DOHH2 (cell line): ENCODE data around the gene SERPINF2.

Experiments
- H3F3A ChIP-seq: fragments of 200-600 bp; sonication (generic), shearing (Covaris generic); 2 replicates; pipeline ENCODE4 v1.6.0; 2016; ENCODE audit warnings: antibody characterized with exemption, mild to moderate bottlenecking; ENCODE audit not compliant: control insufficient read depth, insufficient read depth
- H3K27ac ChIP-seq: fragments of 200-600 bp; sonication (generic); 2 replicates; pipeline ENCODE4 v1.5.1; 2014; ENCODE audit warnings: low read depth, mild to moderate bottlenecking, low read length, moderate library complexity
- H3K27me3 ChIP-seq: fragments of 200-600 bp; sonication (generic); 2 replicates; pipeline ENCODE4 v1.6.1; 2014; ENCODE audit warnings: mild to moderate bottlenecking, low read length, mixed read lengths; ENCODE audit not compliant: control insufficient read depth
- H3K36me3 ChIP-seq: fragments of 200-600 bp; sonication (generic); 2 replicates; pipeline ENCODE4 v1.6.1; 2014; ENCODE audit warnings: mild to moderate bottlenecking, low read length, moderate library complexity, mixed read lengths; ENCODE audit not compliant: control insufficient read depth
- H3K4me1 ChIP-seq: fragments of 200-600 bp; sonication (generic); 2 replicates; pipeline ENCODE4 v1.6.1; 2014; ENCODE audit warnings: mild to moderate bottlenecking, low read length, mixed read lengths; ENCODE audit not compliant: control insufficient read depth
- H3K4me2 ChIP-seq: fragments of 200-600 bp; sonication (generic); 2 replicates; pipeline ENCODE4 v1.6.0; 2014; ENCODE audit warnings: mild to moderate bottlenecking, low read length, moderate library complexity
- H3K4me3 ChIP-seq: fragments of 200-600 bp; sonication (generic); 2 replicates; pipeline ENCODE4 v1.5.1; 2014; ENCODE audit warnings: mild to moderate bottlenecking, low read length, mixed read lengths
- H3K79me2 ChIP-seq: fragments of 200-600 bp; sonication (generic); 2 replicates; pipeline ENCODE4 v1.6.1; 2014; ENCODE audit warnings: mild to moderate bottlenecking, low read length, mixed read lengths; ENCODE audit not compliant: control insufficient read depth
- H3K9me2 ChIP-seq: fragments of 200-600 bp; sonication (generic); replicated peaks from 2 replicates; pipeline ENCODE4 v1.6.1; 2014; ENCODE audit warnings: mild to moderate bottlenecking, low read length, mixed read lengths; ENCODE audit not compliant: control insufficient read depth
- H3K9me3 ChIP-seq: fragments of 200-600 bp; sonication (generic); 2 replicates; pipeline ENCODE4 v1.6.1; 2014; ENCODE audit warnings: antibody characterized with exemption, low read length, mixed read lengths; ENCODE audit not compliant: control insufficient read depth, insufficient read depth
- H4K20me1 ChIP-seq: fragments of 200-600 bp; sonication (generic); 2 replicates; pipeline ENCODE4 v1.6.0; 2014; ENCODE audit warnings: low read depth, mild to moderate bottlenecking, antibody characterized with exemption, low read length, moderate library complexity; ENCODE audit not compliant: control insufficient read depth, insufficient read depth
- EZH2phosphoT487 ChIP-seq: fragments of 200-600 bp; sonication (generic); IDR thresholded peaks from 2 replicates; pipeline ENCODE4 v1.6.1; 2017; ENCODE audit warnings: borderline replicate concordance, mild to moderate bottlenecking, antibody characterized with exemption, low read length, moderate library complexity, mixed read lengths
- TF ChIP-seq, protein P1 (sequence below): fragments of 200-600 bp; sonication (generic); IDR thresholded peaks from one replicate; pipeline ENCODE4 v1.5.1; 2014; ENCODE audit warnings: antibody characterized with exemption, mild to moderate bottlenecking, low read depth, low read length; ENCODE audit not compliant: poor library complexity, severe bottlenecking

The SERPINF2 gene

DNA sequence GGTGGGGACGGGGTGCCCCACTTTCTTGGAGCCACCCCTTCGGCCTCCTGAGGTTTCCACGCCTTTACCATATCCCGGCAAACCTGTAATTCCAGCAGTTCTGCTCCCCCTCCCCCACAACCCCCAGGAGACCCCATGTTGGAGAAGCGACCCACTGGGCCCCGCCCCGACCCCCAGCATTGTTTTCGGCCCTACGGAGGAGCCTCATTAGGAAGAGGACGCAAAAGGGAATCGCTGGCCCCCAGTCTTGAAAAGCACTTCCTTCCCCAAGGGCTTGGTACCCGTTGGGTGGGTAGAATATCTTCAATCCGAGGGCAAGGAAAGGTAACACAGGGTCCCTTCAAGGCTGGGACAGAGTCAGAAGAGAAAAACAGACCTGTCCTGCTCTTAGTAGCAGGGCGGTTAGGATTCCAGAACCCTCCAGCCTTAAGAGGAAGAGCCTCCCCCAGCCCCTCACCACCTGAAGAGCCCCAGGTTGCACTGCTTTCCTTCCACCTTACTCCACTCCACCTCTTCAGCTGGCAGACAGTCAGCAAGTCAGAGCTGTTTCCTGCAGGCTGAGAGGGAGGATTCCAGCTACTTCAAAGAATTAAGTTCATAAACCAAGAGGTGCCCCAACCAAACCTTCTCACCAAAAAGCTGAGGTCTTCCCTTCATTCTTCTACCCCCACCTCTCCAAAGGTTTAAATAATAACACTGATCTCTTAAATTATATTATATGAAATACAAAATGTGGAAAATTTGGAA, 31.7 kb upstream of the SERPINF2 start:
- TF ChIP-seq, protein P1, sequence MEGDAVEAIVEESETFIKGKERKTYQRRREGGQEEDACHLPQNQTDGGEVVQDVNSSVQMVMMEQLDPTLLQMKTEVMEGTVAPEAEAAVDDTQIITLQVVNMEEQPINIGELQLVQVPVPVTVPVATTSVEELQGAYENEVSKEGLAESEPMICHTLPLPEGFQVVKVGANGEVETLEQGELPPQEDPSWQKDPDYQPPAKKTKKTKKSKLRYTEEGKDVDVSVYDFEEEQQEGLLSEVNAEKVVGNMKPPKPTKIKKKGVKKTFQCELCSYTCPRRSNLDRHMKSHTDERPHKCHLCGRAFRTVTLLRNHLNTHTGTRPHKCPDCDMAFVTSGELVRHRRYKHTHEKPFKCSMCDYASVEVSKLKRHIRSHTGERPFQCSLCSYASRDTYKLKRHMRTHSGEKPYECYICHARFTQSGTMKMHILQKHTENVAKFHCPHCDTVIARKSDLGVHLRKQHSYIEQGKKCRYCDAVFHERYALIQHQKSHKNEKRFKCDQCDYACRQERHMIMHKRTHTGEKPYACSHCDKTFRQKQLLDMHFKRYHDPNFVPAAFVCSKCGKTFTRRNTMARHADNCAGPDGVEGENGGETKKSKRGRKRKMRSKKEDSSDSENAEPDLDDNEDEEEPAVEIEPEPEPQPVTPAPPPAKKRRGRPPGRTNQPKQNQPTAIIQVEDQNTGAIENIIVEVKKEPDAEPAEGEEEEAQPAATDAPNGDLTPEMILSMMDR = no peak
- 0 out of 2 replicates have a peak, but pooled peaks have one; percentile 84 for TF ChIP-seq EZH2phosphoT487
- H4K20me1 ChIP-seq = no peaks in the 10 kb centered on the region
- no peaks in the 10 kb centered on the region for H3K79me2 ChIP-seq
- no peaks in the 10 kb centered on the region for H3K9me3 ChIP-seq
- H3K36me3 ChIP-seq = no peaks in the 10 kb centered on the region
- H3K27ac ChIP-seq = no peak overlapping the region
- H3K4me1 ChIP-seq = peaks cover 27% of the 10 kb centered on the region
- H3K9me2 ChIP-seq = no peaks in the 10 kb centered on the region
- H3K4me2 ChIP-seq = no peak overlapping the region; the same call in 1 of the 2 replicates
- H3K4me3 ChIP-seq = no peak overlapping the region
- H3F3A ChIP-seq = 0 out of 2 replicates have a peak, but pooled peaks cover 3% of the 10 kb centered on the region
- H3K27me3 ChIP-seq = peaks cover 78% of the 10 kb centered on the region

- Histone ChIP-seq H3K9me3 (no peaks in the 10 kb centered on the region), H3K27me3 (peaks cover 74% of the 10 kb centered on the region), H3K4me1 (peaks cover 31% of the 10 kb centered on the region), H4K20me1 (no peaks in the 10 kb centered on the region), H3K9me2 (no peaks in the 10 kb centered on the region), H3K4me2 (no peak overlapping the region), H3K4me3 (no peak overlapping the region), H3F3A (0 out of 2 replicates have a peak, but pooled peaks cover 3% of the 10 kb centered on the region), H3K36me3 (no peaks in the 10 kb centered on the region), H3K27ac (no peak overlapping the region), H3K79me2 (no peaks in the 10 kb centered on the region)
- no peak for TF ChIP-seq EZH2phosphoT487
- TF ChIP-seq, protein P1 = no peak
Observed at GRCh38 chr17:1711804-1712203, 30.9 kb upstream of the SERPINF2 start.

- H3K27ac ChIP-seq = no peak overlapping the region
Observed at GRCh38 chr17:1712271-1712670, 30.4 kb upstream of the SERPINF2 start.

More at GRCh38 chr17:1712271-1712670, 30.4 kb upstream of the SERPINF2 start:
- no peaks in the 10 kb centered on the region for H3K9me3 ChIP-seq
- H3K4me3 ChIP-seq = no peak overlapping the region
- H3F3A ChIP-seq = 0 out of 2 replicates have a peak, but pooled peaks cover 3% of the 10 kb centered on the region
- TF ChIP-seq, protein P1 = no peak
- TF ChIP-seq EZH2phosphoT487 = no peak
- H3K4me1 ChIP-seq = peaks cover 34% of the 10 kb centered on the region
- no peaks in the 10 kb centered on the region for H3K9me2 ChIP-seq
- no peak overlapping the region for H3K4me2 ChIP-seq
- peaks cover 70% of the 10 kb centered on the region for H3K27me3 ChIP-seq
- no peaks in the 10 kb centered on the region for H3K79me2 ChIP-seq
- H3K36me3 ChIP-seq = no peaks in the 10 kb centered on the region
- H4K20me1 ChIP-seq = no peaks in the 10 kb centered on the region
